ENCODE measurements around the gene KRAS.
A peak's percentile ranks its signal among the peaks of the same experiment; 100 is the strongest.

Gene KRAS

DNA sequence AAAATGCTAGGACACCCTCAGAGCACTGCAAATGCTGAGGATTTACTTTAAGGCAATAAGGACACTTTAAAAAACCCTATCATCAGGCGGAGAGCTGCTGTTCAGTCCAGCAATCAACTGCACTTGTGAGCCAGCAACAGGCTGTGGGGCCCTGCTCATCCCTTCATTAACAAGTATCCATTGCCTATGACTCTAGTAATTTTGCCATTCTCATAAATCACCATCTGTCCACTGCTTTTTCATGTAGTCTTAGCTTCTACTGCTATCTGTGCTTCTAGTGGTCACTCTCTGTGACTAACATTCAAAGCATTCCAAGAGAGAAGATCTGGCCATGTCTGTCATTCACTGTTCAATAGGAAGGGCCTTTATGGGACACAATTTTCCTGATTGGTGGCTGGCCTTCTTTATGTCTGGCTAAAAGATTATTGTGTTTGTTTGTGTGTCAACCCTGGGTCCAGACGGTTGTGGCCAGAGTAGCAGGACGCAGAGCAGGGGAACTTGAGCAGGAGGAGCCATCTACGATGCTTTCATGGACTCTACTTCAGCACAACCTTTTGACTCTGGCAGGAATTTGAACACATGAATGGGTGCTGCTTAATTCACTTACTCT lies 3.6 kb upstream of the KRAS start:
- DNase-seq, result no peak

DNA sequence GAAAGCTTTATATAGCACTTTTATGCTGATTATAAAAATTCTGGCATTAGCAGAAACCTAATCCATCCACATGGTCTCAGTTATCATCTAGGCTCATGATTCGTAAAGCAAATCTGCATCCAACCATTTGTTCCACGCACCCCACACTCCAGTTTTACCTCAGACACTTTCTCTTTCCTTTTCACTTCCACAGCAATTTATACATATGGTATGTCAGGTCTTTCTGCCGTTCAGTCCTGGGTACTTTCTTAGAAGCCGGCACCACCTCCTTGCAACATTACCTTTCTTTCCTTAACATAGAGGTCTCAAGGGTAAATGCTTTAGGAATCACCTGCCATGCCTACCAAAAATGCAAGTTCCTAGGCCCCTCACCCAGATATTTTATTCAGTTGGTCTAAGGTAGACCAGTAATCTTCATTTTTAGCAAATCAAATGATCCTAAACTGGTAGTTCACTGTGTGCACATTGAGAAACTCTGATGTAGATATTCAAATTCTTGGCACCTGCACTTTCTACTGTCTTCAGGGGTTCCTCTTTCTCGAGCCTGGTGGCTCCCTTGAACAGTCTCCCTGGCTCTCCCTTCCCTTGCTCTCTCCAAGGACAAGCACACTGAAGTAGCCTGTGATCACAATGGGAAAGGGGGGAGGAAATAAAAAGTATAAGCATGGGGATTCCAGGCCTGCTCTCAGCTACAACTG lies 2.8 kb upstream of the KRAS start:
- DNase-seq, result no peak

DNA sequence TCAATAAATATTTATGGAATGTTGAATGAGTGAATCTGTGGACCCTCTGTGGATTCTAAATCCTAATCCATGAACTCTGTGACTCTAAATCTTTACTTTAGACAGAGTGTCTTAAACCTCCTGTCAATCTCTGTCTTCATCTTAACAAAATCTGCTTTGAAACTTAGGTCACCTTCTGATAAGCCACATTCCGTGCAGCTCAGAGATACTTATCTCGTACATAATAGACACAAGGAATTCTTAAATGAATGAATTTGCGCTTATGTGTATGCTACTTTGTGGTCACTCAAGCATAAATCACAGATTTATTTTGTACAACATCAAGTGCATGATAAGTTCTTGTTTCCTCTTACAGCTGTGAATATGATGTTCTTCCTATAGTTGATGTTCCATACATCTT lies 2.2 kb upstream of the KRAS start:
- no peak for DNase-seq

DNA sequence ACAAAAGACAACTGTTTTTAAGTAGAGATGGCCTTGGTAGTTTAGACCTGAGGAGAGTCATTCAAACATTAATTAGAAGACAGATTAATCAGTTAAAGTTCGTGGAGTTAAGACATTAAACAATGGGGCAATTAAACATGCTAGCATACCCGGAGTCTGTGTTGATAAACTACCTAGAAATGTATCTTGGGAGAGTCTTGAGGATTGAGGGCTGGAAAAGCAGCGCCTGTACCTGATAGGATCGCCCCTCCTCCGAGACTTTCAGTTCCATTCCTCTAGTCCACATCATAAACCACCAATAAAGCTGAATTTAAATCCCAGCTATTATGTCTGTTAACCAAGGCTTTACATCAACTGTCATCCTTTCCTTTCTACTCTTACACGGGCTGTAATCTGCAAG lies 1.0 kb upstream of the KRAS start:
- DNase-seq, result no peak

DNA sequence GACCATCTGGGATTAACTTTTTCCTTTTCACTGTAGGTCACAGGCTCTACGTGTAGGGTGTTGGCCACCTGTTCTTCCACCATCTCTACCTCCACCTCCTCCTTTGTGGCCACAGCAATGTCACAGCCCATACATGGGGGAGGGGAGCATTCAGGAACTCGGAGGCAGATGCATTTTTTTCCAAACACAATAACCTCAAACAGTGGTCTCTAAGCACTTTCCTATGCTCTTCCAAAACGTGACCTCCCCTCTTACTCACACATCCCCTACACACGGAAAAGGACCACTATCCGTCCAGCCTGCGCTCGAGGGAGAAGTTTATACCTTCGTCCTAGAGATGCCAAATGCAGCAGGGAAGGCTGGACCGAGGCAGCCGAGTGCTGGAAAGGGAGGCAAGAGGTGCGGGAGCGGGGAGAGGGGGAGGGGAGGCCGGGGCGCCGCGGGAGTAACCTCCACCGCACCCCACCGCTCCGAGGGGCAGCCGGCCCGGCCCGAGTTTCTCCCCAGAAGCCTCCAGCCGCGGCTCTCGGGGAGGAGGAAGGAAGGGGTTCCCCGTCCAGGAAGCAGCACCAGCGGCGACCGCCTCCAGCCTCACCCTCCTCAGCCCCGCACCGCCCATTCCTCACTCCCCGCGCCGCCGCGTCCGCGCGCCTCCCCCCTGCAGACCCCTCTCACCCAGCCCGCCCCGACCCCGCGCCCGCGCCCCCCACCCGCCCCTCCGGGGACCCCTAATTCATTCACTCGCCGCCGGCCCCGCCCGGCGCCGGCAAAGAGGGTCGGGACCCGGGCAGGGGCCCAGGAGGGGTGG lies 594 bp downstream of the KRAS start:
- peak; percentile 59 for DNase-seq

DNA sequence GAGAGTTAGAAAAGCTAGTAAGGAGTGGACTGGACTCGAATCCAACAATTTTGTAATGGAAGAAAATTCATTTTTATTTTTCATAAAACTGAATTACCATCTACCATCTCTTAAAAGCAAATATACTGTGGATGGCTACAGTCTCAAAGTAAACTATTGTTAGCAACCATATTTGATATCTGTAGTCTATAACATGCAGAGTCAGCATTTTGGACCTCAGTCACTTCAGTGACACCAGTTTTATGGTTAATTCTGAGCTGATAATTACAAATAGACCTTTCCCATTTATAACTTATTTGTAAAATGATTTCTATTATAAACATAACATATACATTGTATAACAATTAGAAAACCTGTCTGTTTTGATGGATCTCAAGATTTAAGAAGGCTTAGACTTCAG lies 2.0 kb downstream of the KRAS start:
- DNase-seq, result no peak

DNA sequence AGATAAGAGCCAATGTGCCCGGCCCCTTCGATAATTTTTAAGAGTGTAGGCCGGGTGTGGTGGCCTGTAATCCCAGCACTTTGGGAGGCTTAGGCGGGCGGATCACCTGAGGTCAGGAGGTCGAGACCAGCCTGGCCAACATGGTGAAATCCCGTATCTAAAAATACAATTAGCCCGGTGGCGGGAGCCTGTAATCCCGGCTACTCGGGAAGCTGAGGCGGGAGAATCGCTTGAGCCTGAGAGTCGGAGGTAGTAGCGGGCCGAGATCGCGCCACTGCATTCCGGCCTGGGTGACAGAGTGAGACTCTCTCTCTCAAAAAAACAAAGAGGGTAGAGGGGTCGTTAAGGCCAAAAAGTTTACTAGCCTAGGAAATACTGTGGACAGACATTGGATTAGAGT lies 2.6 kb downstream of the KRAS start:
- DNase-seq, result no peak

DNA sequence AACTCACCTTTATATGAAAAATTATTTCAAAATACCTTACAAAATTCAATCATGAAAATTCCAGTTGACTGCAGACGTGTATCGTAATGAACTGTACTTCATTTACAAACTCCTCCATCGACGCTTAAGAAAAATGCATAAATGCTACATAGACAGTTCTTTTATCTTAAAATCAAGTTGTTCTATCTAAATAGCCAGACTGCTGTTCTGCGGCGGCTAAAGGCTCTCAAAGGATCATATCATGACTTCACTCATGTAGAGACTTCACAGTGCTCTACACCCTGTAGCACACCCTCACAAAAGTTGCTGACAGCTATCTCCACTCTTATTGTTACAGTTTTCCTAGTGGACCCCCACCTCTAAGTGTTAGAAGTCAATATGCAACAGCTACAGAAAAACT lies 5.2 kb downstream of the KRAS start:
- DNase-seq, result no peak

DNA sequence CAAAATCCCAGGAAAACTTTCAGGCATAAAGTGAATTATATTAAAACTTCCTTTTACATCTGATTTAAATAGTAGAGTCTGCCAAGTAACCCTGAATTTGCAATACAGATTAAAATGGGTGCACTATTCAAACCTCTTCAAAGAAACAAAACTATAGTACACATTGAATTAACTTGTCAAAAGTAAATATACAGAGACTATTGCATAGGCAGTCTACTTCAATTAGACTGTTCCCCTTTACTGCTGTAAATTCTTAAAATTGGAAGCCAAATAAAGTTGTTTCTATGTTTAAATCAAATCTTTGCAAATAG lies 7.1 kb downstream of the KRAS start:
- no peak for DNase-seq

DNA sequence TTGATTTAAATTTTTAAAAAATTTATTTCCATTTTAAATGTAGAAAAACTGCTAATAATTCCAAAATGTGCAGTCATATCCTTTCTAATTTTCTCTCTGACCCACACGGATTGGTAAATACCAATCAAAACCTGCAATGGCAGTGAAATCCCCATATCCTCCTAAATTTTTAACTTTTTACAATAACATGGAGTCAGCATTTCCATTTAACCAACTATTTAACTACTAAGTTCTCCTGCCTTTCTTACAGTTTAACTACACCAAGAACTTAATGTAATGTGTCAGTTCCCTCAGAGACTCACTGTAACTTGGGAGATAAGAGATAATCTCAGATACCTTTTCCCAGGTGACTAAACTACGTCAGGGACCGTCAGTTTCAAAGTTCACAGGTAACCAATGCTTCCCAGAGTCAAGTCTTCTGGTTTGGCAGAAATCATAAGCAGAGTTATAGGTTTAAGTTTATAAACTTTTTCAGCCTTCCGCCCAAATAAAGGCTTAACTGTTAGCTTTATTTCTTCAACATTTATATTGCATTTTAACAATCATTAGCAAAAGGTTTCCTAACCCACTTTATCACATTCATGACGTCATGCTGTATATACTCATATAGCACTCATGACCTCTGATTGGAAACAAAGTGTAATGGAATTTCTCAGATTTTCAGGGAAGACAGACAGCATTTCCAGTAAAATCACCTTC lies 7.6 kb downstream of the KRAS start:
- DNase-seq, result no peak

DNA sequence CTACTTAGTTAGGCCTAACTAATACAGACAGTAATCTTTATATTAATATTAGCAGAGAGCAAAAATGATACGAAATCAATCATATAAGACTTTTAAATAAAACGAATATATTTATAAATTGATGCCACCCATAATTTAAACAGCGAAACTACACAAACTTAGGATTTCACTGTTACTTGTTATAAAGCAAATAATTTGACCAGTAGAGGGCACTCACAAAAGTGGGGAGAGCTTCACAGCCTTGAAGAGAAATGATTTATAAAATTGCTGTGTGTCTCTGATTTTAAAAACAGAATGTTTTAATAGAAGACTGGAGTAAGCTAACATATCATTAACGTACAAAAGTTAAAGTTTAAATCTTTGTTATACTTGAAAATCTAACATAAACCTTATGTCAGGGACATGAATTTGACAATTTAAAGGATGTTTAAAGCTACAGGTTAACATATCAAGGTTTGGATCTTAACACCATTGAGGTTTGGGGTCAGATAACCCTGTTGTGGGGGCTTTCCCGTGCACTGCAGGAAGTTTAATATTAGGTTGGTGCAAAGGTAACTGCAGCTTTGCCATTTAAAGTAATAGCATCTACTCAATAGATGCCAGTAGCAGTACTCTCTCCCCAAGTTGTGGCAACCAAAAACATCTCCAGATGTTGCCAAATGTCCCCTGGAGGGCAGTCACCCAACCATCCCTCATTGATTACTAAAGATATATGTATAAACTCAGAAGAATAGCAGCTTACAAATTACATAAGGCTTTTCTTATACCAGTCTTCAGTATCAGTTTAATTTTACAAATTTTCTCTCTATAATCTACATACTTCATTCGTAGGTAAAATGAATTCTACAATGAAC lies 9.3 kb downstream of the KRAS start:
- DNase-seq, result peak; percentile 79

DNA sequence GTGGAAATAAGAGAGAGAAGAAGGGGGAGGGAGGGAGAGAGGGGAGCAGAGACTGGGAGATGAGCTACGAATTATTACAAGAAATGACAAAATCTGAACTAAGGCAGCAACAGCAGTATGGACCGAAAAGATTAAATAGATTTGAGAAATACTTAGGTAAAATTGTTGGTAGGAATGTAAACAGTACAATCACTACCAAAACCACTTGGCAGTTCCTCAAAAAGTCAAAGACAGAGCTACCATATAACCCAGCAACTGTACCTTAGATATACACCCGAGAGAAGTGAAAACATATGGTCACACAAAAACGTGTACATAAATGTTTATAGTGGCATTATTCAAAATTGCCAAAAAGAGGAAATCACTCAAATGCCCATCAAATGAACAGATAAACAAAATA lies 14.1 kb downstream of the KRAS start:
- no peak for DNase-seq

DNA sequence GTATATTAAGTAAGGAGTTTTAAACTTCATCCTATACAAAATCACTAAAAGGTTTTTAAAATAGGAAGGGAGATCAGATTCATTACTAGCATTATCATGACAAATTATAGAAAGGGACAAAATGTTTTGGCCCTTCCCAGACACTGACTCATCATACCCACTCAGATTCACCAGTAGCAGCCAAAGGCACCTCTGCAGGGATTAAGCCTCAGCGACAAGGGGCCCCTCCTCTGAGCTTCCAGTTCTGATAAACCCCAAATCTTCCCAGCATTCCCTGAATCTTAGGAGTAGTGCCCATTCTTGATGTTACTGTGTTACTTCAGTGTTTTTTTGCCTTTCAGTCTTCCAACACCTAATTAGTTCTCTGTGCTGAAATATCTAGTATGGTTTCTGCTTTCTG lies 14.5 kb downstream of the KRAS start:
- no peak for DNase-seq

DNA sequence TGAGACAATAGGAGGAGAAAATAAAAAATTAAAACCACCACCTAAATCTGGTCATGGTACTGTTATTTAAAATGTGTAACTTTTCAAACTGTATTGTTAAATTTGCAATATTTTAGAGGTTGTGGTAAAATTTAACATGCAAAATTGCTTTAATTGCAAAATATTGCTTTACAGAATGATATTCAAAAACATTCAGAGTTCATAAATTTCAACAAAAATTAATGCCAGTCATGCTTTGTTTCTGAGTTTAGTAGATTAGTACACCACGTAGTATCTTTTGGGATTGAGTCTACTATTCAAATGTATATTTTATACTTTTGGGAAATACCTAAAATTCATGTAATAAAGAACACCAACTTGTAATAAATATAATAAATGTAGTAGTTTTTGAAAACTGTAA lies 37.4 kb downstream of the KRAS start:
- no peak for DNase-seq

DNA sequence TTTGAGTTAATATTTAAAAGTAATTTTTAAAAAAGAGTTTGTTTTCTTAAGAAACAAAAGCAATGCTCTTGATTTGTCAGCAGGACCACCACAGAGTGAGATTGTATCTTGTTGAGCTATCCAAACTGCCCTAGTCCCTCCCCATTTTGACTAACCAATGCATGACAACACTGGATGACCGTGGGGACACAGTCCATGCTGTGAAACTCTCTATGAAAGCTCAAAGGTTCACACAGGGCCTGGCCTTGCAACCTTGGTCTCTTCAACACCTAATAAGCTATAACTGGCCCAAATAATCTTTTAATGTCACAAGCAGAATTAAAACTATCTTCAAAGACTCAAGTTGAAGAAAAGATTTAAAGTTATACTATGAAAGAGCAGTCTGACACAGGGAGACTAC lies 42.2 kb downstream of the KRAS start:
- DNase-seq, result no peak

DNA sequence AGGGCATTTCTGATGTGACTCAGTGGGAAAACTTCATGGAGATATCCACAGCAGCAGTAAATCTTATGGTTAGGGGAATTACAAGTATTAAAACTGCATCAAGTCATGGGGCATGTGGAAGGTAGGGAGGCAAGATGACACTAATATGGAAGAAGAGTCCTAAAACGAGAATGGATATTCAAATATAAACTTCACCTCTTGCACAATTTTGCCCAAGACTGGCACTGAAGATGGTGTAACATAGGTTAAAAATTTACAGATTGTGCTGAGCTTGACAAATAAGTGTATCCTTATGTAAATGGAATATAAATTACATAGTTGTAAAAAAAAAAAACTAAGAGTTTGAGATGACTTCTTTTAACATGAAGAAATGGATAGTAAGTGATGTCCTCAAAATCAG lies 42.9 kb downstream of the KRAS start:
- no peak for DNase-seq

DNA sequence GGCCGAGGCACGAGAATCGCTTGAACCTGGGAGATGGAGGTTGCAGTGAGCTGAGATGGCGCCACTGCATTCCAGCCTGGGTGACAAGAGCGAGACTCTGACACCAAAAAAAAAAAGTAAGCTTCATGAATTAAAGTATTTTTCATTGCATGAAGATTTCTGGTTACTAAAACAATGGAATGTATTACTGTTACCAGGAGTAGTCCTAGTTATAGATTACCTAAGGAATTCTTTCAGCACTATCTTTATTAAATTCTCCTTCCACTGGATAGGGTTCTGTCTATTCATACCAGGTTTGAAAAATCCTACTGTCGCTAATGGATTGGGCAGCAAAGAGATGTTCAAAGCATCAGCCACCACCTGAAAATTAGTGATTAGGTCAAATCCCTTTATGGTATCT lies 43.3 kb downstream of the KRAS start:
- no peak for DNase-seq

DNA sequence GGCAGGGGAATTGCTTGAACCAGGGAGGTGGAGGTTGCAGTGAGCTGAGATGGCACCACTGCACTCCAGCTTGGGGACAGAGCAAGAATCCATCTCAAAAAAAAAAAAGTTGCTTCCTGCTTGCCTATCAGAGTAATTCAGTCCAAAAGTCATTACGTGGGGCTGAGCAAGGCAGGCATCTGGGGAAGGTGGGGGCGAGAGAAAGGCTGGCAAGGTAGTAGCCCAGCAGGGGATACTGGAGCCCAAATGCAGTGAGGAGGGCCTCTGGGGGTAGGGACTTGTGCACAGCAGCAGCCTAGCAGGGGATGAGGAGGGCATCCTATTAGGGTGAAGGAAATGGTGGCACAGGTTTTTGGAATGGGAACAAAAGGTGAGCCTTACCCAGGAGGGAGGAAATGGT lies 48.6 kb downstream of the KRAS start:
- DNase-seq, result no peak

DNA sequence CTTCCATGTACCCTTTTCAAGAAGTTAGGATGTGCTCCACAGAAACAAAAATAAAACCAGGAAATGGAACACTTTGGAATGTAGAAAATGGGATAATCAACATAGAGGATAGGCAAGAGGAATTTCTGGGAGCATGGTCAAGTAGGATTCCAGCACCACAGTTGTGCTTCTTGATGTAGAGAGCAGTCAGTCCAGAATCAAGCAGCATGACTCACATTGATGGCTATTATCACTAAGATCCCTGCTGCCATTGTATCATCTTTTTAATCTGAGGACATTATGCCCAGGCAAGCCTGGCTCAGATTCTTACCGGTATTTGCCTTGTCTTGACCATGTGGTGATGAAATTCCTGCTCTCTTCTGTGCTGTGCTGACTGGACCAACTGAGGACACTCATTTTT lies 50.0 kb downstream of the KRAS start:
- DNase-seq, result no peak

DNA sequence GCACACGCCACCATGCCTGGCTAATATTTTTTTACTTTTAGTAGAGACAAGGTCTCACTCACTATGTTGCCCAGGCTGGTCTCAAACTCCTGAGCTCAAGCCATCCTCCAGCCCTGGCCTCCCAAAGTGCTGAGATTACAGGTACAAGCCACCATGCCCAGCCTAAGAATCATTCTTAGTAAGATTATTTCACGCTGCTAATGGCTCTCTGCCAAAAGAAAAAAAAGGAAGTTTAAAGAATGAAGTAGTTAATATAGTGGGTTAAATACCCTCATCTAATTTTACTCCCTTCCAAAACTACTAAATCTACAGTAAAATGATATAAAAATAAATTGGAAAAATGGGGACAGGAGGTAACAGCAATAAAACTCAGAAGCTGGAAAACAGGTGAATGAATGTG lies 53.1 kb downstream of the KRAS start:
- DNase-seq, result no peak

DNA sequence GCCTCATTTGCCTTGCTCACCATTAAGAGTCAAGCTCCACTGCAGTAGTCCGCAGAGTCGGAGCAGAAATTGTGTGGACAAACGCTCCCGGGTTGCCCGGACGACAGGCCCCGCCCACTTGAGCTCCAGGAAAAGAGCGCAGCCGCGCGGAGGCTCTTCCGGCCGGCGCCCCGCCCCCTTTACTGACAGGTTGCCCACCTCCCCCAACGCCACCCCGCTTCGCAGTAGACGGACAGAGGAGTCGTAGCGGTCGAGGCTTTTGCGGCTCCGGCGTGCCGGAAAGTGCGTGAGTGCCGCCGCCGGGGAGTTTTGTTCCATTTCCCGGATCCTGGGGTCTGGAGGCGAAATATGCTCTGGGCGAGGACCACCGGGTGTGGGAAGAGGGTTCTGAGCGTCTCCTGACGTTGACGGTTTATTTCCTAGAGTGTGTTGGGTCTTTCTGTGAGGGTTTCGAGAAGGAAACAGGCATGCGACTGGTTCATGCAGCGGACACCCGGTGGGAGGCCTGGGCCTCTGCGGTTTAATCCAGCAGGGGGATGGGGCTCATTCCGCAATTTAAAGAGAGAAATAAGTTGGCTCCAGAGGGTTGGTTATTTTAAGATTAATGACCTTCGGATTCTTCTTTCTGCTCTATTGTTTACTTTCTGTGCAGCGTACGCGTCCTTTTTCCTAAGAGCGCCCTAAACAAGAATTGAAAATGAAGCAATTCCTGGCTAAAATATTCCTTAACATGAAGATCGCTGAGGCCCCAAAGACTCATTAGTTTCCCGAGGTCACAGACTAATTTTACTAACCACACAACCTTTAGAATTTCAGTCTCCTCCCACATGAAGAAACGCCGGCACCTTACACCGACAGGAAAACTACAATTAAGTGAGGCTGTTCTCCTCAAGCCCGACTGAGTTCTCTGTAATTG lies 55.4 kb downstream of the KRAS start, which contains the start of the genes DNAI7 and ETFRF1:
Gene DNAI7, minus strand, starts transcription at position 105 of the 916 bp plus-strand sequence. Its CDS starts 82 bp downstream, at position 23.
Gene ETFRF1, plus strand, starts transcription at position 182 of the 916 bp plus-strand sequence. CDS start 8,720 bp downstream, outside the sequence.
- DNase-seq, result peak; percentile 97

DNA sequence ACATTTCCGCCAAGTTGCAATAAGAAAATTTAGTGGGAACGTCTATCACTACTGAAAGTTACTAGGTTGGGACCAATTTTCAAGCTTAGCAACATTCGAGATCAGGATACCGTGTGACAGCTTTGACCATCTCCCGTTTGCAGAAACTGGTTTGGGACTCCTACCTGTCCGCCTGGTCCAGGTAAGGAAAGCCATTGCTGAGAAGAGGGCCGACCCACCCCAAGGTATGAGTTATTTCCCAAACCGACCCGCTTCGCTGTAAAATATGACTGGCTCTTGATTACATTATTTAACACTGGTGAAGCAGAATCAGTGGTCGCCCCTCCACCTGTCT lies 56.0 kb downstream of the KRAS start:
- no peak for DNase-seq

Measured in CD4-positive, alpha-beta T cell treated with Interleukin-17A for 1 hour (primary cell).